ENCODE measurements around the gene WAPL. TPM values are rescaled to one million over a fixed set of nuclear protein-coding genes. Genes with fewer than 3 reads are reported as not detected.

The WAPL gene
- total and polyA plus RNA-seq, 9 of the 15 experiments (the other 6 are each of a cell fraction or from before 2014, with no cell fraction given): 14.3 to 36.4 (median 25.3) TPM

- POLR2A ChIA-PET: no interaction called here
- CTCF ChIA-PET (ENCODE audit: low intra/inter-chr PET ratio): no interaction called here
Measured at GRCh38 chr10:86547296-86547695, 25.7 kb upstream of the WAPL start.

DNA sequence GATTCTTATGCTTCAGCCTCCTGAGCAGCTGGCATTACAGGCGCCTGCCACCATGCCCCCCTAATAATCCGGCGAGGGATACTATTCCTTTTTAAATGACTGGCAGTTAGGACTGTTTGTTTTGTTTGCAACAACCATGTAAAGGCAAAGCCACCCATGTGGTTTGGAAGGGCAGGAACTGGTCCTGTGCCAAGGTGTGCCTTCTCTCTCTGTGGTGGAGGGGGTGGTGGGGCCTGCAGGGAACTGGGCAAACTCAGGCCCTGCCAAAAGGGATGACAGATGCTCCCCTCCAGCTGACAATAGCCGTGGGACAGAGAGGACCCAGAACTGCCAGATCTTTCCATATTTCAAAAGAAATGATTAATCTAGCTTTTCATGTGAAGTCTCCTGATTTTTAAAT lies 23.5 kb upstream of the WAPL start:
- no peaks in the 10 kb centered on the region for H3K9me1 ChIP-seq (ENCODE audit: control insufficient read depth, insufficient read depth, low read length)
- H3K27ac ChIP-seq (ENCODE audit: extremely low read depth, low read depth, low read length): no peak overlapping the region
- no peaks in the 10 kb centered on the region for H3K9me3 ChIP-seq (replicated peaks; ENCODE audit: control insufficient read depth, insufficient read depth, low read depth, low read length)
- FAIRE-seq (no peak), DNase-seq (ENCODE audit: extremely low read depth in 1 of 4, low spot score in 3 of 4) (no peak), ATAC-seq (no peak)
- H3K27me3 ChIP-seq (ENCODE audit: control insufficient read depth in 2 of 2, insufficient read depth in 2 of 2, low read length in 2 of 2): no peaks in the 10 kb centered on the region; a peak in 1 of 5 replicates
- no TSS peak for BruUV-seq (replicated peaks)
- POLR2A ChIA-PET: interaction anchor here (0.6 kb wide), 1 partner anchor 337 kb away, joined by 3 read pairs; no protein-coding TSS in a partner anchor
- H3K4me3 ChIP-seq: no peak overlapping the region
- H4K20me1 ChIP-seq (replicated peaks; ENCODE audit: control insufficient read depth, insufficient read depth, low read length): no peaks in the 10 kb centered on the region
- no peaks in the 10 kb centered on the region; a peak in 1 of 5 replicates for H3K4me1 ChIP-seq (replicated peaks in 1 of 2; ENCODE audit: control insufficient read depth in 2 of 2, insufficient read depth in 2 of 2, low read length in 2 of 2)
- intact Hi-C loops (cut with micrococcal nuclease) (no loop called here), in situ Hi-C loops (cut with MboI) (no loop called here)
- CTCF ChIA-PET (ENCODE audit: low intra/inter-chr PET ratio): no interaction called here
- H3K79me2 ChIP-seq (ENCODE audit: control insufficient read depth, insufficient read depth, low read length): no peaks in the 10 kb centered on the region
- no peak overlapping the region for H3K9ac ChIP-seq (ENCODE audit: insufficient read depth in 1 of 2, low read depth in 2 of 2, low read length in 2 of 2)
- no peak overlapping the region for H3K4me2 ChIP-seq (ENCODE audit: insufficient read depth, low read length)
- H3K36me3 ChIP-seq (ENCODE audit: control insufficient read depth, insufficient read depth, low read length): no peaks in the 10 kb centered on the region
- no peak overlapping the region for H2AFZ ChIP-seq (ENCODE audit: low read depth, low read length)
- WGBS (ENCODE audit: insufficient coverage, low coverage, missing lambda C conversion rate): 5% methylated on average over 4 of the region's 4 CpGs
- no peak for TF ChIP-seq SREBF2 (CRISPR knock-in tag; IDR thresholded peaks at IDR 0.05)
- TF ChIP-seq ZNF717 (CRISPR knock-in tag; IDR thresholded peaks at IDR 0.05): no peak
- TF ChIP-seq CCAR2 (IDR thresholded peaks at IDR 0.05; ENCODE audit: low read depth, low read length): no peak
- no peak for TF ChIP-seq E2F1 (CRISPR knock-in tag; IDR thresholded peaks at IDR 0.05)
- no peak for TF ChIP-seq GATA2 (CRISPR knock-in tag; IDR thresholded peaks at IDR 0.05)
- no peak for TF ChIP-seq PHB2 (IDR thresholded peaks at IDR 0.05; ENCODE audit: low read depth)
- TF ChIP-seq NR2C2 (CRISPR knock-in tag; IDR thresholded peaks at IDR 0.05): no peak
- TF ChIP-seq NR2C2 (tag; IDR thresholded peaks at IDR 0.05): no peak
- no peak for TF ChIP-seq HOXB6 (CRISPR knock-in tag; IDR thresholded peaks at IDR 0.05; ENCODE audit: borderline replicate concordance)
- no peak for TF ChIP-seq SMAD2 (IDR thresholded peaks at IDR 0.05; ENCODE audit: low read depth, low read length)
- TF ChIP-seq TAF15 (IDR thresholded peaks at IDR 0.05; ENCODE audit: low read depth, low read length): no peak
- TF ChIP-seq ZNF232 (CRISPR knock-in tag; IDR thresholded peaks at IDR 0.05): no peak

More at GRCh38 chr10:86547296-86547695, 25.7 kb upstream of the WAPL start:
- Histone ChIP-seq H3K36me3 (ENCODE audit: control insufficient read depth, insufficient read depth, low read length) (no peaks in the 10 kb centered on the region), H3K4me2 (ENCODE audit: insufficient read depth, low read length) (no peak overlapping the region), H3K9me1 (ENCODE audit: control insufficient read depth, insufficient read depth, low read length) (no peaks in the 10 kb centered on the region), H3K79me2 (ENCODE audit: control insufficient read depth, insufficient read depth, low read length) (no peaks in the 10 kb centered on the region), H3K4me1 (replicated peaks in 1 of 2; ENCODE audit: control insufficient read depth in 2 of 2, insufficient read depth in 2 of 2, low read length in 2 of 2) (no peaks in the 10 kb centered on the region; a peak in 1 of 5 replicates), H4K20me1 (replicated peaks; ENCODE audit: control insufficient read depth, insufficient read depth, low read length) (no peaks in the 10 kb centered on the region), H3K9me3 (replicated peaks; ENCODE audit: control insufficient read depth, insufficient read depth, low read depth, low read length) (no peaks in the 10 kb centered on the region), H3K4me3 (no peak overlapping the region), H3K27me3 (ENCODE audit: control insufficient read depth in 2 of 2, insufficient read depth in 2 of 2, low read length in 2 of 2) (no peaks in the 10 kb centered on the region; a peak in 1 of 5 replicates), H3K9ac (ENCODE audit: insufficient read depth in 1 of 2, low read depth in 2 of 2, low read length in 2 of 2) (no peak overlapping the region), H3K27ac (ENCODE audit: extremely low read depth, low read depth, low read length) (no peak overlapping the region), H2AFZ (ENCODE audit: low read depth, low read length) (no peak overlapping the region)
- WGBS (ENCODE audit: insufficient coverage, low coverage, missing lambda C conversion rate): 3% methylated on average over 2 of the region's 2 CpGs
- no TSS peak for BruUV-seq (replicated peaks)
- FAIRE-seq (no peak), DNase-seq (ENCODE audit: extremely low read depth in 1 of 4, low spot score in 3 of 4) (no peak), ATAC-seq (no peak)
- TF ChIP-seq SLC30A9 (CRISPR knock-in tag; IDR thresholded peaks at IDR 0.05) (no peak), ZNF436 (CRISPR knock-in tag; IDR thresholded peaks at IDR 0.05) (no peak), CREM (IDR thresholded peaks at IDR 0.05; ENCODE audit: low read depth) (no peak), NELFE (IDR thresholded peaks at IDR 0.05; ENCODE audit: insufficient read depth, insufficient read length) (no peak), TEAD4 (IDR thresholded peaks at IDR 0.05; ENCODE audit: low read length) (no peak), TEAD4 (CRISPR knock-in tag; IDR thresholded peaks at IDR 0.05; ENCODE audit: borderline replicate concordance) (no peak), ZNF778 (CRISPR knock-in tag; IDR thresholded peaks at IDR 0.05) (no peak), NFIC (IDR thresholded peaks at IDR 0.05) (no peak)
- TF ChIP-seq, protein P1, sequence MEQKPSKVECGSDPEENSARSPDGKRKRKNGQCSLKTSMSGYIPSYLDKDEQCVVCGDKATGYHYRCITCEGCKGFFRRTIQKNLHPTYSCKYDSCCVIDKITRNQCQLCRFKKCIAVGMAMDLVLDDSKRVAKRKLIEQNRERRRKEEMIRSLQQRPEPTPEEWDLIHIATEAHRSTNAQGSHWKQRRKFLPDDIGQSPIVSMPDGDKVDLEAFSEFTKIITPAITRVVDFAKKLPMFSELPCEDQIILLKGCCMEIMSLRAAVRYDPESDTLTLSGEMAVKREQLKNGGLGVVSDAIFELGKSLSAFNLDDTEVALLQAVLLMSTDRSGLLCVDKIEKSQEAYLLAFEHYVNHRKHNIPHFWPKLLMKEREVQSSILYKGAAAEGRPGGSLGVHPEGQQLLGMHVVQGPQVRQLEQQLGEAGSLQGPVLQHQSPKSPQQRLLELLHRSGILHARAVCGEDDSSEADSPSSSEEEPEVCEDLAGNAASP (IDR thresholded peaks at IDR 0.05): no peak
- in situ Hi-C loops (cut with MboI) (no loop called here), intact Hi-C loops (cut with micrococcal nuclease) (no loop called here)

Measured in K562 (cell line).